IgD-negative memory B cell (primary cell): ENCODE results near the gene FEN1. TPM values are rescaled to one million over a fixed set of nuclear protein-coding genes. Genes with fewer than 3 reads are reported as not detected.

Experiments used
- H3K27ac Mint-ChIP-seq, 3 donors: one replicate each; pipeline ENCODE4 v1.8.0; 2020 to 2022; ENCODE audit warnings: mild to moderate bottlenecking in 3 of 3, mixed read lengths in 3 of 3, moderate library complexity in 1 of 3
- H3K27me3 Mint-ChIP-seq: one replicate; pipeline ENCODE4 v1.8.0; 2021; ENCODE audit warnings: mixed read lengths
- H3K36me3 Mint-ChIP-seq: one replicate; pipeline ENCODE4 v1.8.0; 2020; ENCODE audit warnings: mild to moderate bottlenecking, mixed read lengths
- H3K4me1 Mint-ChIP-seq, 3 donors: one replicate each; pipeline ENCODE4 v1.8.0; 2020 to 2022; ENCODE audit warnings: mixed read lengths in 3 of 3, mild to moderate bottlenecking in 1 of 3
- H3K4me3 Mint-ChIP-seq, 4 donors: one replicate each; pipeline ENCODE4 v1.8.0; 2020 to 2022; ENCODE audit warnings: mild to moderate bottlenecking in 4 of 4, mixed read lengths in 4 of 4, moderate library complexity in 3 of 4
- H3K9me3 Mint-ChIP-seq, 3 donors: one replicate each; pipeline ENCODE4 v1.8.0; 2020 to 2021; ENCODE audit warnings: mixed read lengths in 3 of 3, mild to moderate bottlenecking in 1 of 3
- polyA plus RNA-seq: library from polyadenylated mRNA; unstranded; fragments of 300-500 nt; fragmentation: Illumina TruSeq; gene quantifications from one replicate; pipeline ENCODE4 v1.2.3, GENCODE V29; 2021

FEN1 gene
- polyA plus RNA-seq, 1 donor from 2014 or later = 12.6 TPM

- H3K27ac Mint-ChIP-seq = no peak overlapping the region
- peak overlapping the region in 3 of 4 donors; percentile 60 to 86 (median 73) for H3K4me3 Mint-ChIP-seq
- peaks cover 1% of the 10 kb centered on the region for H3K36me3 Mint-ChIP-seq
- no peaks in the 10 kb centered on the region for H3K9me3 Mint-ChIP-seq
- peaks cover 0 to 6% (median 4%) of the 10 kb centered on the region in 3 donors for H3K4me1 Mint-ChIP-seq
- peaks cover 9% of the 10 kb centered on the region for H3K27me3 Mint-ChIP-seq
These were observed 15.2 kb upstream of the FEN1 start for GRCh38 chr11:61777234-61778090.

GRCh38 chr11:61778357-61778886, 14.3 kb upstream of the FEN1 start:
- Mint-ChIP-seq H3K27ac (no peak overlapping the region), H3K9me3 (no peaks in the 10 kb centered on the region), H3K27me3 (peaks cover 9% of the 10 kb centered on the region), H3K36me3 (peaks cover 1% of the 10 kb centered on the region), H3K4me3 (peak overlapping the region in 2 of 4 donors; percentile 49 to 60), H3K4me1 (peaks cover 0 to 6% (median 4%) of the 10 kb centered on the region in 3 donors)

GRCh38 chr11:61778920-61779650, 13.6 kb upstream of the FEN1 start:
- H3K36me3 Mint-ChIP-seq = peaks cover 1% of the 10 kb centered on the region
- peaks cover 7% of the 10 kb centered on the region for H3K27me3 Mint-ChIP-seq
- no peaks in the 10 kb centered on the region for H3K9me3 Mint-ChIP-seq
- peaks cover 0 to 6% (median 4%) of the 10 kb centered on the region in 3 donors for H3K4me1 Mint-ChIP-seq
- no peak overlapping the region for H3K27ac Mint-ChIP-seq
- H3K4me3 Mint-ChIP-seq = no peak overlapping the region

GRCh38 chr11:61779666-61780525, 12.8 kb upstream of the FEN1 start:
- Mint-ChIP-seq H3K4me3 (no peak overlapping the region), H3K36me3 (peaks cover 1% of the 10 kb centered on the region), H3K4me1 (peaks cover 0 to 6% (median 4%) of the 10 kb centered on the region in 3 donors), H3K27me3 (peaks cover 6% of the 10 kb centered on the region), H3K27ac (peak overlapping the region in 2 of 3 donors; percentile 71 to 78), H3K9me3 (no peaks in the 10 kb centered on the region)

GRCh38 chr11:61780581-61781162, 12.0 kb upstream of the FEN1 start:
- no peaks in the 10 kb centered on the region for H3K9me3 Mint-ChIP-seq
- no peaks in the 10 kb centered on the region for H3K36me3 Mint-ChIP-seq
- H3K27me3 Mint-ChIP-seq = peaks cover 5% of the 10 kb centered on the region
- peaks cover 0 to 6% (median 3%) of the 10 kb centered on the region in 3 donors for H3K4me1 Mint-ChIP-seq
- H3K27ac Mint-ChIP-seq = peak overlapping the region in 1 of 3 donors; percentile 78
- H3K4me3 Mint-ChIP-seq = no peak overlapping the region

- Mint-ChIP-seq H3K27me3 (peaks cover 5% of the 10 kb centered on the region), H3K27ac (no peak overlapping the region), H3K9me3 (no peaks in the 10 kb centered on the region), H3K4me1 (peaks cover 0 to 5% (median 3%) of the 10 kb centered on the region in 3 donors), H3K36me3 (no peaks in the 10 kb centered on the region), H3K4me3 (no peak overlapping the region)
These were observed 11.1 kb upstream of the FEN1 start for GRCh38 chr11:61781585-61781984.

- Mint-ChIP-seq H3K4me1 (peaks cover 0 to 3% (median 3%) of the 10 kb centered on the region in 3 donors), H3K9me3 (no peaks in the 10 kb centered on the region), H3K27ac (no peak overlapping the region), H3K36me3 (no peaks in the 10 kb centered on the region), H3K27me3 (peaks cover 2% of the 10 kb centered on the region), H3K4me3 (no peak overlapping the region)
These were observed 10.4 kb upstream of the FEN1 start for GRCh38 chr11:61782299-61782698.

DNA sequence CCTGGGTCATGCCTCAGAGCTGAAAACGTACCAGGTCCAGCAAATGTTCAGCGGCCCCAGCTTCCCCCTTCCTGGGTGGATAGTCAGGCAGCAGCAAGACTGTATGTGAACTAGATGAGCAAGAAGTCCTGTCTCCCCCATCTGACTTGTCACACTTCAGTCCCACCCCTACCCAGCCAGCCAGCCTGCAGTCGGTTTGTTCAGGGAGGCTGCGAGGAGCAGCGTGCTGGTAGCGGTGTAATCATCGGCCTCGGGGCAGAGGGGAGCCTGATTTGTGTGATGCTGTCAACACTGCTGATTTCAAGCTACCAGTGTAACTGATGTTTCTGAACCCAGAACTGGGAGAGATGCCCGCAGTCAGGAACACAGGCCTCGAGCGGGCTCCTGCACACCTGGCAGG, 9.9 kb upstream of the FEN1 start:
- Mint-ChIP-seq H3K9me3 (no peaks in the 10 kb centered on the region), H3K27ac (no peak overlapping the region), H3K4me1 (peaks cover 0 to 3% (median 2%) of the 10 kb centered on the region in 3 donors), H3K4me3 (no peak overlapping the region), H3K27me3 (peaks cover 2% of the 10 kb centered on the region), H3K36me3 (no peaks in the 10 kb centered on the region)

DNA sequence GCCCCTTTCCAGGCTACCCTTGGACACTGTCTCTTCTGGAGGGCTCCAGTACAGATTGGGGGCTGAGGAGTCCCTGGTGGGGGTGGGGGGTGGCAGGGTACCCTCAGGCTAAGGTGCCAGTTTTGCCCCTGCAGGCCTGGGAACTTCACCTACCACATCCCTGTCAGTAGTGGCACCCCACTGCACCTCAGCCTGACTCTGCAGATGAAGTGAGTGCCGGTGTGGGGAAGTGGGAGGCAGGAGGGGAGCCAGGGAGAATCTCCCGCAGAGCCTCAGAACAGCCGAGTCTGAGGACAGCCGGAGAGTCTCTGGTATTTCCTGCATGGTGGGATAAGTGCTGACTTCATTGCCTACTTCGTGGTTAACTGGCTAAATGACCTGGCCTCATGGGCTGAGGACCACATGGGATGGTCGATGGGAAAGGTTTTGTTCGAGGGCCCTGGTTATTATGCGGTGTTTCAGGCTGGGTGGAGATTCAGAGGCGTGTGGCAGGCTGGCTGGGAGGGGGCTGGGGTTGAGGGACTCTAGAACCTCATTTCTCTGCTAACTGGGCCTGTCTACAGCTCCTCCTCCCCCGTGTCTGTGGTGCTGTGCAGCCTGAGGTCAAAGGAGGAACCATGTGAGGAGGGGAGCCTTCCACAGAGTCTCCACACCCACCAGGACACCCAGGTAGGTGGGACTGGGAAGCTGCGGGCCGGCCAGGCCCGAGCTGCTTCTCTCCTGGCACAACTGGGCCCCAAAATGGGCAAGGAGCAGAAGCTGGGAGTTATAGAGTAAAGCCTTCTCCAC, 8.8 kb upstream of the FEN1 start:
- H3K4me1 Mint-ChIP-seq = no peaks in the 10 kb centered on the region
- no peak overlapping the region for H3K4me3 Mint-ChIP-seq
- H3K9me3 Mint-ChIP-seq = no peaks in the 10 kb centered on the region
- H3K27me3 Mint-ChIP-seq = no peaks in the 10 kb centered on the region
- H3K36me3 Mint-ChIP-seq = no peaks in the 10 kb centered on the region
- no peak overlapping the region for H3K27ac Mint-ChIP-seq

DNA sequence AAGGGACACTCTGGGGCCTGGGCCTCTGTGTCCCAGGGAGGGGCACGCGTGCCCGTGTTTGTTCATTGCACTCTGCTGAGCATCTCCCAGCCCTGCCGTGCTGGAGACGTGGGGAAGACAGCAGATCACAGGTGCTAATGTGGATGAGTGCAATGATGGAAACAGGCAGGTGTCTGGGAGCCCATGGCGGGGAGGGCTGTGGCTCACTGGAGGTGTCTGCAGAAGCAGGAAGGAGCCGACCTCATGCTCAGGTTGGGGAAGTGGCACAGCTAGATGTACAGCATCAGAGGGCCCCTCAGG, 8.3 kb upstream of the FEN1 start:
- Mint-ChIP-seq H3K36me3 (no peaks in the 10 kb centered on the region), H3K4me3 (no peak overlapping the region), H3K27ac (no peak overlapping the region), H3K9me3 (no peaks in the 10 kb centered on the region), H3K27me3 (no peaks in the 10 kb centered on the region), H3K4me1 (peaks cover 0 to under 1% (median 0%) of the 10 kb centered on the region in 3 donors)

GRCh38 chr11:61785837-61786402, 6.8 kb upstream of the FEN1 start:
- Mint-ChIP-seq H3K4me3 (no peak overlapping the region), H3K27me3 (no peaks in the 10 kb centered on the region), H3K27ac (no peak overlapping the region), H3K36me3 (no peaks in the 10 kb centered on the region), H3K4me1 (peaks cover 0 to 3% (median 0%) of the 10 kb centered on the region in 3 donors), H3K9me3 (no peaks in the 10 kb centered on the region)

GRCh38 chr11:61787928-61788491, 4.7 kb upstream of the FEN1 start:
- Mint-ChIP-seq H3K36me3 (no peaks in the 10 kb centered on the region), H3K27ac (no peak overlapping the region), H3K4me1 (peaks cover 7 to 14% (median 9%) of the 10 kb centered on the region in 3 donors), H3K27me3 (no peaks in the 10 kb centered on the region), H3K9me3 (no peaks in the 10 kb centered on the region), H3K4me3 (no peak overlapping the region)

DNA sequence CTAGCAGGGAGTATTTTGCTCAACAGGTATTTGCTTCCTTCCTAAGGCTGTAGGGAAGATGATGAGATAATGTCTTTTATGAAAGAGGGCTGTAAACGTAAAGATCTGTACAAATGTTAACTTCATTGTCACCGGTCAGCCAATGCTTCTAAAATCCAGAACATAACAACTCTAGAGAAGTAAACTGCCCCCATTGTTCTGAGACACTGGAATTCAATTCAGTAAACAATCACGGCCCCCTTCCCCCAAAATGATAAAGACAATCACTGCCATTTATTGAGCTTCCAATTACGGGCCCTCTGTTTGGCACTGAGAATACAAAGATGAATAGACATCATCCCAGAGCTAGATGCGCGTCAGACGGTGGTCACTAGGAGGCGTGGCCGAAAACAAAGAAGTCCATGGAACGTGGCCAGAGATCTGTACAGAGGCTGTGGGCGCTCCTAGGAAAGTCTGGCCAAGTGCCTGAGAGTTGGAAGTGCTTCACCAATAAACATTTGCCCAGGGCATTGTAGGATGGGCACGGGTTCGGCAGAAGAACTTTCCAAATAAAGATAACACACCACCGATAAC, 888 bp upstream of the FEN1 start:
- Mint-ChIP-seq H3K36me3 (no peaks in the 10 kb centered on the region), H3K9me3 (no peaks in the 10 kb centered on the region), H3K4me1 (peaks cover 14 to 17% (median 16%) of the 10 kb centered on the region in 3 donors), H3K27ac (peak overlapping the region; percentile 94 to 99 (median 98)), H3K4me3 (peak overlapping the region; percentile 89 to 96 (median 95)), H3K27me3 (no peaks in the 10 kb centered on the region)
